Neural cell (in vitro differentiated cells): ENCODE results near the gene MAP3K14. TPM values are rescaled to one million over a fixed set of nuclear protein-coding genes. Genes with fewer than 3 reads are reported as not detected.

Source experiments
- H2AFZ ChIP-seq: fragments of 200-600, 300-800 bp; sonication (generic), shearing (Covaris generic); 2 replicates; pipeline ENCODE4 v1.6.0; 2014; ENCODE audit warnings: low read depth, mild to moderate bottlenecking, antibody characterized with exemption, low read length, moderate library complexity
- H3F3A ChIP-seq: fragments of 200-600 bp; shearing (Covaris generic); 2 replicates; pipeline ENCODE4 v1.6.1; 2016; ENCODE audit warnings: mild to moderate bottlenecking, moderate library complexity, mixed read lengths, antibody characterized with exemption, low read length; ENCODE audit not compliant: insufficient read depth, poor library complexity, severe bottlenecking
- H3K27ac ChIP-seq: fragments of 200-600, 300-800 bp; sonication (generic), shearing (Covaris generic); 2 replicates; pipeline ENCODE4 v1.5.1; 2014; ENCODE audit warnings: mild to moderate bottlenecking, low read length, moderate library complexity
- H3K27me3 ChIP-seq: fragments of 300-800, 200-600 bp; sonication (generic), shearing (Covaris generic); 2 replicates; pipeline ENCODE4 v1.6.0; 2014; ENCODE audit warnings: mild to moderate bottlenecking, low read depth, low read length, moderate library complexity; ENCODE audit not compliant: insufficient read depth
- H3K36me3 ChIP-seq: fragments of 300-800, 200-600 bp; sonication (generic), shearing (Covaris generic); 2 replicates; pipeline ENCODE4 v1.5.1; 2014; ENCODE audit warnings: mild to moderate bottlenecking, antibody characterized with exemption, low read length, moderate library complexity; ENCODE audit not compliant: insufficient read depth
- H3K4me2 ChIP-seq: fragments of 300-800, 200-600 bp; sonication (generic), shearing (Covaris generic); 2 replicates; pipeline ENCODE4 v1.6.0; 2014; ENCODE audit warnings: mild to moderate bottlenecking, low read length
- H3K4me3 ChIP-seq: fragments of 300-800, 200-600 bp; sonication (generic), shearing (Covaris generic); 2 replicates; pipeline ENCODE4 v1.5.1; 2014; ENCODE audit warnings: mild to moderate bottlenecking, low read length, moderate library complexity
- H3K79me2 ChIP-seq: fragments of 200-600 bp; shearing (Covaris generic); replicated peaks from 2 replicates; pipeline ENCODE4 v1.6.0; 2014; ENCODE audit warnings: mild to moderate bottlenecking, low read length, moderate library complexity; ENCODE audit not compliant: insufficient read depth
- H3K9ac ChIP-seq: fragments of 300-800, 200-600 bp; sonication (generic), shearing (Covaris generic); 2 replicates; pipeline ENCODE4 v1.6.1; 2016; ENCODE audit warnings: mild to moderate bottlenecking, low read length, mixed read lengths
- H3K9me2 ChIP-seq: fragments of 200-600 bp; shearing (Covaris generic); 2 replicates; pipeline ENCODE4 v1.6.1; 2016; ENCODE audit warnings: mild to moderate bottlenecking, low read length, mixed read lengths; ENCODE audit not compliant: insufficient read depth
- H3K9me3 ChIP-seq: fragments of 200-600, 300-800 bp; sonication (generic), shearing (Covaris generic); 2 replicates; pipeline ENCODE4 v1.6.1; 2016; ENCODE audit warnings: mild to moderate bottlenecking, mixed run types, low read length, moderate library complexity, mixed read lengths
- H4K20me1 ChIP-seq: fragments of 200-600 bp; shearing (Covaris generic); 2 replicates; pipeline ENCODE4 v1.6.1; 2016; ENCODE audit warnings: mild to moderate bottlenecking, mixed run types; ENCODE audit not compliant: insufficient read depth
- EP300 ChIP-seq: fragments of 450-650 bp; conservative IDR thresholded peaks from 2 replicates; pipeline ENCODE4 v1.6.1; 2014; ENCODE audit warnings: antibody characterized with exemption, mild to moderate bottlenecking, moderate library complexity; ENCODE audit not compliant: poor library complexity, severe bottlenecking
- EZH2 ChIP-seq: fragments of 200-600, 300-800 bp; shearing (Covaris generic), sonication (generic); IDR thresholded peaks from 2 replicates; pipeline ENCODE4 v1.6.1; 2014; ENCODE audit warnings: antibody characterized with exemption, low read length, borderline replicate concordance, mild to moderate bottlenecking; ENCODE audit not compliant: insufficient read depth, poor library complexity, severe bottlenecking
- MXI1 ChIP-seq: fragments of 450-650 bp; conservative IDR thresholded peaks from 2 replicates; pipeline ENCODE4 v1.6.1; 2014; ENCODE audit warnings: antibody characterized with exemption, mild to moderate bottlenecking; ENCODE audit not compliant: poor library complexity, severe bottlenecking
- POLR2AphosphoS5 ChIP-seq: IDR thresholded peaks from 2 replicates; pipeline ENCODE4 v1.6.1; 2012
- RAD21 ChIP-seq: fragments of 450-650 bp; conservative IDR thresholded peaks from 2 replicates; pipeline ENCODE4 v1.6.1; 2014; ENCODE audit warnings: antibody characterized with exemption, mild to moderate bottlenecking, moderate library complexity
- SMC3 ChIP-seq: fragments of 450-650 bp; conservative IDR thresholded peaks from 2 replicates; pipeline ENCODE4 v1.6.1; 2014; ENCODE audit warnings: antibody characterized with exemption, mild to moderate bottlenecking, moderate library complexity; ENCODE audit not compliant: poor library complexity
- TAF1 ChIP-seq: IDR thresholded peaks from 2 replicates; pipeline ENCODE4 v1.6.1; 2012; ENCODE audit warnings: low read depth
- polyA plus RNA-seq: library from polyadenylated mRNA; depleted of rRNA; stranded (reverse); fragments of >200 nt; gene quantifications from 2 replicates; pipeline ENCODE4 v1.2.3, GENCODE V29; 2014
- TF ChIP-seq, protein P1 (sequence below): fragments of 450-650 bp; IDR thresholded peaks from 2 replicates; pipeline ENCODE4 v1.5.1; 2014; ENCODE audit warnings: antibody characterized with exemption, mild to moderate bottlenecking, moderate library complexity; ENCODE audit not compliant: poor library complexity, severe bottlenecking
- TF ChIP-seq, protein P2 (sequence below): IDR thresholded peaks from 2 replicates; pipeline ENCODE4 v1.6.1; 2012; ENCODE audit warnings: borderline replicate concordance

MAP3K14 gene
- polyA plus RNA-seq, 1 donor from 2014 or later = 6.7 TPM

DNA sequence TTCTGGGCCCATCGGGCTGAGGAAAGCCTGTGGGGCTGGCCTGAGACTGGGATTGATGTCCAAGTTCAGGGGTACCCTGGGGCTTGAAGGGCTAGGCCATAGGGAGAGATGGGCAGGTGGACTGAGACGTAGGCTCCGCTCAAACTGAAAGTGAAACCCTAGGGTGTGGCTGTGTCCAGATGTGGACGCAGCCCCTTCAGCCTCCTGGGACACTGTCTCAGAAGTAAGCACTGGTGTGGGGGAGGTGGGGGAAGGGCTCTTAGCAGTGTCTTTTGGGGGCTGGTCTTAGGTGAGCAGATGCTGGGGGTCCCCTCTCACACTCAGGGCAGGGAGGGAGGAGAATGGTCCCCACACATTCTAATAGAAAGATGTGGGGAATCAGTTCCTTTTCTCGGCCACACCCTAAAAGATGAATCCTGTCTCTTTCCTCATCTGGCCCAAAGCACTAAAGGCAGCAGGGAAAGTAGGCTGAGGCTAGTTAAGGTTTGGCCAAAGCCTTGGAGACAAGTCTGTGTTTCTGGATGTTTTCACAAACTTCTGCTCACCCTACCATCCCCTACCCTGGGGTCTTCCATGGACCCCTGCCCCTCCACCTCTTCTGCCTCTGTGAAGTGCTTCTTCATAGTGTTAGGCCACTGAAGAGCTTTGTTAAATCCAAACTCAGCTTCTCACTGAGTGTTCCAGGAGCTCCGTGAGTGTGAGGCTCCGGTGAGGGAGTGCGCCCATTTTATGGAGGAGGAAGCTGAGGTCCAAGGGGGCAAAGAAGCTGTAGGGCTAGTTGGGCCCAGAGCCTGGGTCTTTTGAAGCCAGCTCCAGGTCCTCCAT is 89.5 kb downstream of the MAP3K14 start:
- Histone ChIP-seq H3K9me2 (no peaks in the 10 kb centered on the region), H2AFZ (no peak overlapping the region), H3K27me3 (peaks cover 20% of the 10 kb centered on the region), H3K36me3 (no peaks in the 10 kb centered on the region), H3F3A (no peaks in the 10 kb centered on the region), H3K9me3 (no peaks in the 10 kb centered on the region), H4K20me1 (no peaks in the 10 kb centered on the region), H3K9ac (no peak overlapping the region), H3K79me2 (no peaks in the 10 kb centered on the region), H3K27ac (no peak overlapping the region), H3K4me2 (no peak overlapping the region), H3K4me3 (no peak overlapping the region)
- TF ChIP-seq SMC3 (no peak), MXI1 (no peak), RAD21 (no peak)
- TF ChIP-seq, protein P1, sequence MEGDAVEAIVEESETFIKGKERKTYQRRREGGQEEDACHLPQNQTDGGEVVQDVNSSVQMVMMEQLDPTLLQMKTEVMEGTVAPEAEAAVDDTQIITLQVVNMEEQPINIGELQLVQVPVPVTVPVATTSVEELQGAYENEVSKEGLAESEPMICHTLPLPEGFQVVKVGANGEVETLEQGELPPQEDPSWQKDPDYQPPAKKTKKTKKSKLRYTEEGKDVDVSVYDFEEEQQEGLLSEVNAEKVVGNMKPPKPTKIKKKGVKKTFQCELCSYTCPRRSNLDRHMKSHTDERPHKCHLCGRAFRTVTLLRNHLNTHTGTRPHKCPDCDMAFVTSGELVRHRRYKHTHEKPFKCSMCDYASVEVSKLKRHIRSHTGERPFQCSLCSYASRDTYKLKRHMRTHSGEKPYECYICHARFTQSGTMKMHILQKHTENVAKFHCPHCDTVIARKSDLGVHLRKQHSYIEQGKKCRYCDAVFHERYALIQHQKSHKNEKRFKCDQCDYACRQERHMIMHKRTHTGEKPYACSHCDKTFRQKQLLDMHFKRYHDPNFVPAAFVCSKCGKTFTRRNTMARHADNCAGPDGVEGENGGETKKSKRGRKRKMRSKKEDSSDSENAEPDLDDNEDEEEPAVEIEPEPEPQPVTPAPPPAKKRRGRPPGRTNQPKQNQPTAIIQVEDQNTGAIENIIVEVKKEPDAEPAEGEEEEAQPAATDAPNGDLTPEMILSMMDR = no peak

DNA sequence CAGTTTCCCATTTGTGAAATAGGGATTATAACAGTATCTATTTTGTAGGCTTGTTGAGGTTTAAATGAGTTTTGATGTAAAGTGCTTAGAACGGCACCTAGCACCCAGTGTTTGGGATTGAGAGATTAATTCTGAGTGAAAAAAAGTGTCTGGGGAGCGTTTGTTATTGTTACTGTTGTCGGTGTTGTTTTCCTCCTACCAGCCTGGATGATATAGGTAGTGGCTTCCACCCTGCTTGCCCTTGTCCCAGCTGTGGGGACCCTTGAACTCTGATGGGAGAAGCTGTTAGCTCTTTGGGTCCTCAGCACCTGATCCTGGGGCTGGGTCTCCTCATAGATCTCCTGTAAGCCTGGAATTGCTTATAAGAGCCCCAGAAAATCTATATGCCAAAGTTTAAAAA is 90.2 kb downstream of the MAP3K14 start:
- Histone ChIP-seq H3K79me2 (no peaks in the 10 kb centered on the region), H3K9ac (no peak overlapping the region), H3K4me3 (no peak overlapping the region), H3K9me2 (no peaks in the 10 kb centered on the region), H3K9me3 (no peaks in the 10 kb centered on the region), H2AFZ (no peak overlapping the region), H4K20me1 (no peaks in the 10 kb centered on the region), H3F3A (no peaks in the 10 kb centered on the region), H3K27me3 (peaks cover 24% of the 10 kb centered on the region), H3K36me3 (no peaks in the 10 kb centered on the region), H3K4me2 (no peak overlapping the region), H3K27ac (no peak overlapping the region)
- TF ChIP-seq MXI1 (no peak), EP300 (no peak), RAD21 (no peak), TAF1 (no peak), EZH2 (no peak), SMC3 (no peak), POLR2AphosphoS5 (no peak)
- TF ChIP-seq, protein P1 = no peak
- TF ChIP-seq, protein P2, sequence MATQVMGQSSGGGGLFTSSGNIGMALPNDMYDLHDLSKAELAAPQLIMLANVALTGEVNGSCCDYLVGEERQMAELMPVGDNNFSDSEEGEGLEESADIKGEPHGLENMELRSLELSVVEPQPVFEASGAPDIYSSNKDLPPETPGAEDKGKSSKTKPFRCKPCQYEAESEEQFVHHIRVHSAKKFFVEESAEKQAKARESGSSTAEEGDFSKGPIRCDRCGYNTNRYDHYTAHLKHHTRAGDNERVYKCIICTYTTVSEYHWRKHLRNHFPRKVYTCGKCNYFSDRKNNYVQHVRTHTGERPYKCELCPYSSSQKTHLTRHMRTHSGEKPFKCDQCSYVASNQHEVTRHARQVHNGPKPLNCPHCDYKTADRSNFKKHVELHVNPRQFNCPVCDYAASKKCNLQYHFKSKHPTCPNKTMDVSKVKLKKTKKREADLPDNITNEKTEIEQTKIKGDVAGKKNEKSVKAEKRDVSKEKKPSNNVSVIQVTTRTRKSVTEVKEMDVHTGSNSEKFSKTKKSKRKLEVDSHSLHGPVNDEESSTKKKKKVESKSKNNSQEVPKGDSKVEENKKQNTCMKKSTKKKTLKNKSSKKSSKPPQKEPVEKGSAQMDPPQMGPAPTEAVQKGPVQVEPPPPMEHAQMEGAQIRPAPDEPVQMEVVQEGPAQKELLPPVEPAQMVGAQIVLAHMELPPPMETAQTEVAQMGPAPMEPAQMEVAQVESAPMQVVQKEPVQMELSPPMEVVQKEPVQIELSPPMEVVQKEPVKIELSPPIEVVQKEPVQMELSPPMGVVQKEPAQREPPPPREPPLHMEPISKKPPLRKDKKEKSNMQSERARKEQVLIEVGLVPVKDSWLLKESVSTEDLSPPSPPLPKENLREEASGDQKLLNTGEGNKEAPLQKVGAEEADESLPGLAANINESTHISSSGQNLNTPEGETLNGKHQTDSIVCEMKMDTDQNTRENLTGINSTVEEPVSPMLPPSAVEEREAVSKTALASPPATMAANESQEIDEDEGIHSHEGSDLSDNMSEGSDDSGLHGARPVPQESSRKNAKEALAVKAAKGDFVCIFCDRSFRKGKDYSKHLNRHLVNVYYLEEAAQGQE = no peak
